ENCODE data around the gene HSP90B1. TPM values are rescaled to one million over a fixed set of nuclear protein-coding genes. Genes with fewer than 3 reads are reported as not detected.

HSP90B1 gene
- total and polyA plus RNA-seq, 9 of the 15 experiments (the other 6 are each of a cell fraction or from before 2014, with no cell fraction given) = 196 to 719 (median 557) TPM

DNA sequence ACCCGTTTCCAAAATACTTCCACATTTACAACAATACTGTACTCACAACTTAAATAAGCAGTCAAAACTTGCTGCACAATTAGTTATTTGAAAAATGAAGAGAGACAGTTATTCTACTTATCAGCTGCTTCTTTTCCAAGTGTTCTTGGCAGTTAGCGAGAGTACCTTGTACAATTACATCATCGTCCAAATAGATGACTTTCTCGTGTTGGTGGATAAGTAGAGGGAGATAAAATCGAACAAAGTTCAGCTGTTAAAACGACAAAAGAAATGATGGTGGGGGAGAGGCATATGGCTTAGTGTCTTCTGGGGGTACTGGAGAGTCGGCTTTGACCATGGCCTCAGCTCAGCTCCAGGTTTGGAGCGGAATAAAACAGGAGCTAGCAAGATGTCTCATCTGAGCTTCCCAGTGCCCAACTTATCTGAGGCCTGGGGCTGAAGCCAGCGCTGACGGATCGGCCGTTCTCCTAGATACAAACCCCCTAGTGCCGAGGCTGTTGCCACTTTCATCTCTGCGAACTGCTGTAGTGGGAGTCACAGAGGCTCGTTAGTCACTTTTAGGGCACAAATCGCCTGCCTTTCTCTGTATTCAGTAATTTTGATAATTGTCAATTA is 67.2 kb downstream of the HSP90B1 start (continued):
- TF ChIP-seq, protein P1, sequence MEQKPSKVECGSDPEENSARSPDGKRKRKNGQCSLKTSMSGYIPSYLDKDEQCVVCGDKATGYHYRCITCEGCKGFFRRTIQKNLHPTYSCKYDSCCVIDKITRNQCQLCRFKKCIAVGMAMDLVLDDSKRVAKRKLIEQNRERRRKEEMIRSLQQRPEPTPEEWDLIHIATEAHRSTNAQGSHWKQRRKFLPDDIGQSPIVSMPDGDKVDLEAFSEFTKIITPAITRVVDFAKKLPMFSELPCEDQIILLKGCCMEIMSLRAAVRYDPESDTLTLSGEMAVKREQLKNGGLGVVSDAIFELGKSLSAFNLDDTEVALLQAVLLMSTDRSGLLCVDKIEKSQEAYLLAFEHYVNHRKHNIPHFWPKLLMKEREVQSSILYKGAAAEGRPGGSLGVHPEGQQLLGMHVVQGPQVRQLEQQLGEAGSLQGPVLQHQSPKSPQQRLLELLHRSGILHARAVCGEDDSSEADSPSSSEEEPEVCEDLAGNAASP (IDR thresholded peaks at IDR 0.05) = no peak
- TF ChIP-seq RFX5 (IDR thresholded peaks at IDR 0.05; ENCODE audit: low read depth, low read length) (no peak), ZNF133 (CRISPR knock-in tag; IDR thresholded peaks at IDR 0.05) (no peak), SNRNP70 (optimal IDR thresholded peaks at IDR 0.05; ENCODE audit: low read depth, low read length) (no peak), NR3C1 (CRISPR knock-in tag; IDR thresholded peaks at IDR 0.05) (no peak), CBFB (CRISPR knock-in tag; IDR thresholded peaks at IDR 0.05) (no peak), SMAD2 (IDR thresholded peaks at IDR 0.05; ENCODE audit: low read depth, low read length) (no peak), BHLHE40 (IDR thresholded peaks at IDR 0.05; ENCODE audit: low read length) (no peak), PBX2 (CRISPR knock-in tag; IDR thresholded peaks at IDR 0.05; ENCODE audit: low read depth) (no peak), PBX2 (tag; conservative IDR thresholded peaks at IDR 0.05; ENCODE audit: low read depth) (0 out of 2 replicates have a peak, but pooled peaks have one; percentile 7), GABPB1 (CRISPR knock-in tag; IDR thresholded peaks at IDR 0.05) (no peak), ZNF75A (CRISPR knock-in tag; IDR thresholded peaks at IDR 0.05) (no peak), CEBPG (CRISPR knock-in tag; IDR thresholded peaks at IDR 0.05) (no peak), CEBPG (tag; conservative IDR thresholded peaks at IDR 0.05 in 1 of 2, IDR thresholded peaks at IDR 0.05 in 1 of 2) (peak in 1 of 2 experiments; percentile 68; a peak in 2 of 4 replicates), ZNF707 (CRISPR knock-in tag; conservative IDR thresholded peaks at IDR 0.05) (no peak)
- TF ChIP-seq, protein P2, sequence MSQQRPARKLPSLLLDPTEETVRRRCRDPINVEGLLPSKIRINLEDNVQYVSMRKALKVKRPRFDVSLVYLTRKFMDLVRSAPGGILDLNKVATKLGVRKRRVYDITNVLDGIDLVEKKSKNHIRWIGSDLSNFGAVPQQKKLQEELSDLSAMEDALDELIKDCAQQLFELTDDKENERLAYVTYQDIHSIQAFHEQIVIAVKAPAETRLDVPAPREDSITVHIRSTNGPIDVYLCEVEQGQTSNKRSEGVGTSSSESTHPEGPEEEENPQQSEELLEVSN (IDR thresholded peaks at IDR 0.05; ENCODE audit: borderline replicate concordance in 1 of 2, extremely low read depth in 1 of 2, insufficient read depth in 1 of 2, insufficient read length in 1 of 2, low read depth in 1 of 2, low read length in 1 of 2, poor library complexity in 1 of 2, severe bottlenecking in 1 of 2) = no peak

Measured in K562 (cell line).